GM19193 (cell line): Measurements from ENCODE around the gene SYNE2.

ENCODE experiments used
- POLR2A ChIP-seq: IDR thresholded peaks from 4 replicates; pipeline ENCODE4 v1.6.1; 2011; ENCODE audit not compliant: insufficient read depth, insufficient read length; ENCODE audit errors: extremely low read depth

The SYNE2 gene

GRCh38 chr14:64147126-64147790 is 294.5 kb downstream of the SYNE2 start:
- TF ChIP-seq POLR2A = no peak

DNA sequence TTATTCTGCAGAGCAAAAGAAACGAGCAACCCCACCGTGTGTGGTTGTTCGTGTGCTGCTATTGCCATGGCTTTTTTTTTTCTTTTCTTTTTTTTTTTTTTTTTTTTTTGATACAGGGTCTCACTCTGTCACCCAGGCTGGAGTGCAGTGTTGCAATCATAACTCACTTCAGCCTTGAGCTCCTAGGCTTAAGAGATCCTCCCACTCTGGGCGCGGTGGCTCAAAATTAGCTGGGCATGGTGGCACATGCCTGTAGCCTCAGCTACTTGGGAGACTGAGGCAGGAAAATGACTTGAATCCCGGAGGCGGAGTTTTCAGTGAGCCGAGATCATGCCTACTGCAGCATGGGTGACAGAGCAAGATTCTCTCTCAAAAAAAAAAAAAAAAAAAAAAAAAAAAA is 297.1 kb downstream of the SYNE2 start:
- no peak for TF ChIP-seq POLR2A

DNA sequence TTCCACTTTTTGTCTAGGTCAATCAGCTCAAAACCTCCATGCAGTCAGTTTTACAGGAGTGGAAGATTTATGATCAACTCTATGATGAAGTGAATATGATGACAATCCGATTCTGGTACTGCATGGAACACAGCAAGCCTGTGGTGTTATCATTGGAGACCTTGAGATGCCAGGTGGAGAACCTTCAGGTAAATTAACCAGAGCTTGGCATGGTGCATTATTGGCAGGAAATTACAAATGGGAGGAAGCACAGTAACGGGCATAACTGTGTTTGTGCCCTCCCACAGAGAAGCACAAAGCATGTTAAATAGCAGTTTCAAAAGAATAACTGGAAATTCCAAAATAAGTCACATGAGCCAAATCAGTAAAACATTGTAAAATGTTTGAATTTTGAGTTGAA is 305.8 kb downstream of the SYNE2 start:
- TF ChIP-seq POLR2A = no peak

- no peak for TF ChIP-seq POLR2A
Measured at GRCh38 chr14:64159588-64159987, 306.8 kb downstream of the SYNE2 start.

DNA sequence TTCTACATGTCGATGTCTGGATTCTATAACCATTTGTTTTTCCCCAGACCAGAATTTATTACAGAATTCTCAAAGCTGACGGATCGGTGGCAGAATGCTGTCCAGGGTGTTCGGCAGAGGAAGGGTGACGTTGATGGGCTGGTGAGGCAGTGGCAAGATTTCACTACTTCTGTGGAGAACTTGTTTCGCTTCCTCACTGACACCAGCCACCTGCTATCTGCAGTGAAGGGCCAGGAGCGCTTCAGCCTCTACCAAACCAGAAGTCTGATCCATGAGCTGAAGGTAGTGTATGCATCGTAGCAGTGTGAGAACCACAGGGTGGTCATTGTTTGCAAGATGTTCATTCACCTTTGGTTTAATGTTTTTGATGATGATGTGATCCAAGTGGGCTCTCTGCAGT is 317.4 kb downstream of the SYNE2 start:
- TF ChIP-seq POLR2A = no peak

DNA sequence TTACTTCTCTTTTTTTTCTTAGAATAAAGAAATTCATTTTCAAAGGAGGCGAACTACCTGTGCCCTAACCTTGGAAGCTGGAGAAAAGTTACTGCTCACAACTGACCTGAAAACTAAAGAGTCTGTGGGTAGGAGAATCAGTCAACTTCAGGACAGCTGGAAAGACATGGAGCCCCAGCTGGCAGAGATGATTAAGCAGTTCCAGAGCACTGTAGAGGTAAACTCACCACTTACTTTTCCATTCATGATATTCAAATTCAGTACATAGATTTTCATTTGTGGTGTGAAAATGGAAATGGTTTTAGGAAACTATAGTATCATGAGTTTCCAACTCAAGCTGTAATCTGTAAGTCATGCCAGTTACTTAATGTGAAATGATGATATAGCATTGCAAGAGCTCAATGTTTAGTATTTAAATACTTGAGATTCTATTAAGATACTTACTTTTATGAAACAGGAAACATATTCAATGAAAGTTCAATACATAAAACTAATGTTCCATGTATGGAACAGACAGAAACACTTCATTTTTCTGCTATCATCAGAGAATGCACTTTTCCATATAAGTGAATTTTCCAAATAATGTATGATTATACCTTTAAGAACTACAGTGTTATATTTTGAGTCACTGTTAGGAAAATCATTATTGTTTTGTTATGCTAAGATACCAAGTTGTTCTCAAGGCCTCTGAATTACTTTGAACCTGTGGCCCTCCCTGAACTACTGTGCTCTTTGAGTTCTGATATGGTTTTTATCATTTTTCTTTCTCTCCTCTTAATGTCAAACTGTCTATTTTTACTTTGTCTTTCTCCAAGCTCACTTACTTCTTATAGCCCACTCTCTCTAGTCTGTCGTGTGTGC is 322.3 kb downstream of the SYNE2 start:
- TF ChIP-seq POLR2A = no peak

- TF ChIP-seq POLR2A = no peak
Measured at GRCh38 chr14:64176330-64176729, 323.5 kb downstream of the SYNE2 start.

DNA sequence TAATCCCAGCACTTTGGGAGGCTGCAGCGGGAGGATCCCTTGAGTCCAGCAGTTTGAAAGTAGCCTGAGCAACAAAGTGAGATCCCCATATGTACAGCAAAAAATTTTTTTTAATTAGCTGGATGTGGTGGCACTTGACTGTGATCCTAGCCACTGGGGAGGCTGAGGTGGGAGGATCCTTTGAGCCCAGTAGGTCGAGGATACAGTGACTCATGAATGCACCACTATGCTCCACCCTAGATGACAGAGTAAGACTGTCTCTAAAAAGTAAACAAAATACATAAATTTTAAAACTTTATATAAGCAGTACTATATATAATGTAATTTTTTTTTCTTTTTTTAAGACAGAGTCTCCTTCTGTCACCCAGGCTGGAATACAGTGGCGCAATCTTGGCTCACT is 326.0 kb downstream of the SYNE2 start:
- no peak for TF ChIP-seq POLR2A

- TF ChIP-seq POLR2A = no peak
Measured at GRCh38 chr14:64184103-64184729, 331.4 kb downstream of the SYNE2 start.

- no peak for TF ChIP-seq POLR2A
Measured at GRCh38 chr14:64185184-64185583, 332.4 kb downstream of the SYNE2 start.

DNA sequence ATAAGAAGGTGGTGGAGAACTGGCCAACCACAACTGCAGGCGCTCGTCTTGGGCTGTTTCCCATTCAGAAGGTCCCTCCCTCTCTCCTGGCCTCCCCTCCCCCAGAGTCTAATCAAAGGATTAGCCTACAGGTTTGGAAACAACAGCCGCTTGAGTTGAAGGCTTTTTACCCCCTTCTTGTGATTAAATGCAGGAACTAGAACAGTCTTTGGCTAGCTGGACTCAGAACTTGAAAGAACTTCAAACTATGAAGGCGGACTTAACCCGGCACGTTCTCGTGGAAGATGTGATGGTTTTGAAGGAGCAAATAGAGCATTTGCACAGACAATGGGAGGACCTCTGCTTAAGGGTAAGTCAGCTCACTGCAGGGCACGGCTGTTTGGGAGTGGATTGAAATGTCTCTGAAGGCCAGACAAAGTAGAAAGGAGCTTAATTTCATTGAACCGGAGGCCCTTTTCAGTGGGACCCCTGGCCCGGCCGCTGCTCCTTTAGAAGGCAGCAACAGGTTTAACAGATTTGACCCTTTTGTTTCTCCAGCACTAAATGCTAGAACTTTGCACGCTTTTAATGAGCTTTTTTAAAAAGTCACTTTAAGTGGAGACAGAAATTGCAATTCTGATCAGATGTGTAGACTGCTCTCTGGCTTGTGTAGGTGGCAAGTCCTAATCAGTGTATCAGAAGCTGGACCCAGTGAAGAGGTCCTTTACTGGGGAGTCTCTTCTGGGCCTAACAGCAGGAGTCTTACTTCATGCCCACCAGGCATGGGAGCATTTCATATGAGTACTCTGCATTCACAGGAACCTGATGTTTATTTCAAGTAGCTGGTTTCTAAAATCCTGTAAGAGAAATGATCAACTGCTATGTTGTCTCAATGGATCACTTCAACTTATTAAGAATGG is 333.7 kb downstream of the SYNE2 start:
- no peak for TF ChIP-seq POLR2A

DNA sequence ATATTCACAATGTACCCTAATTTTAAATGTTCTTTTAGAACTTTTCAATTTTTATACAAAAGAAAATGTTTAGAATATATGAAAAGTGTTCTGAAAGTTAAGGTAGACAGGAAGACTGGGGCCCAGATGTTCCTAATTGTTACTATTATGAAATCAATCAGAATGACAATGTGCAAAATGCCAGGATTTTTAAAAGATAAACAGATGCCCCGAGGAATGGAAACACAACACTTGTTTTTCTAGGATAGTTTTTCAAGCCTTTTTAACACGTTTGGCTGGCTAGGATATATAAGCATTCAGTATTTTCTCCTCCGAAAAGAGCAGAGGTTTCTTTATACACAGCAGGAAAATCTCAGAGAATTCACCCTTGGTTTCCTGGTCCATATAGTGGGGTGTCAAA is 334.5 kb downstream of the SYNE2 start:
- TF ChIP-seq POLR2A = no peak

GRCh38 chr14:64190974-64191502 is 338.2 kb downstream of the SYNE2 start:
- no peak for TF ChIP-seq POLR2A

- no peak for TF ChIP-seq POLR2A
Measured at GRCh38 chr14:64191756-64192155, 339.0 kb downstream of the SYNE2 start.

GRCh38 chr14:64193821-64194220 is 341.0 kb downstream of the SYNE2 start:
- TF ChIP-seq POLR2A = no peak

- TF ChIP-seq POLR2A = no peak
Measured at GRCh38 chr14:64194404-64194803, 341.6 kb downstream of the SYNE2 start.
